ENCODE results near the gene NCOR1. TPM values are rescaled to one million over a fixed set of nuclear protein-coding genes. Genes with fewer than 3 reads are reported as not detected.

NCOR1 gene
- total and polyA plus RNA-seq, 2 of the 8 experiments (the other 6 are each of a cell fraction or from before 2014, with no cell fraction given): 65.4 to 142 TPM

DNA sequence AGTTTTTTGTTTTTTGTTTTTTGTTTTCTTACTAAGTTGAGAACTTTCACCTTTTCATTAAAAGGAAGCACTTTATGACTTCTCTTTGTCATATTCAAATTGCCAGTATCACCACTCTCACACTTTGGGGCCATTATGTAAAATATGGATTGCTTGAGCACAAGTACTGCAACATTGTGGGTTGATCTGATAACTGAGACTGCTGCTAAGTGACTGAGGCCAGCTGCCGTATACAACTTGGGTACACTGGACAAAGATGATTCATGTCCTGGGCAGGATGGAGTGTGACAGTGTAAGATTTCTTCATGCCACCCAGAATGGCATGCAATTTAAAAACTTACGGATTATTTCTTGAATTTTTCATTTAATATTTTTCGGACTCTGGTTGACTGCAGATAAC lies 207.9 kb downstream of the NCOR1 start (continued):
- TF ChIP-seq, protein P1, sequence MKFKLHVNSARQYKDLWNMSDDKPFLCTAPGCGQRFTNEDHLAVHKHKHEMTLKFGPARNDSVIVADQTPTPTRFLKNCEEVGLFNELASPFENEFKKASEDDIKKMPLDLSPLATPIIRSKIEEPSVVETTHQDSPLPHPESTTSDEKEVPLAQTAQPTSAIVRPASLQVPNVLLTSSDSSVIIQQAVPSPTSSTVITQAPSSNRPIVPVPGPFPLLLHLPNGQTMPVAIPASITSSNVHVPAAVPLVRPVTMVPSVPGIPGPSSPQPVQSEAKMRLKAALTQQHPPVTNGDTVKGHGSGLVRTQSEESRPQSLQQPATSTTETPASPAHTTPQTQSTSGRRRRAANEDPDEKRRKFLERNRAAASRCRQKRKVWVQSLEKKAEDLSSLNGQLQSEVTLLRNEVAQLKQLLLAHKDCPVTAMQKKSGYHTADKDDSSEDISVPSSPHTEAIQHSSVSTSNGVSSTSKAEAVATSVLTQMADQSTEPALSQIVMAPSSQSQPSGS (IDR thresholded peaks at IDR 0.05; ENCODE audit: low read length): no peak
- TF ChIP-seq SP1 (IDR thresholded peaks at IDR 0.05; ENCODE audit: low read depth, low read length): no peak
